K562 (cell line): ENCODE measurements around the gene GALNS.

ENCODE experiments used
- BDP1 ChIP-seq: IDR thresholded peaks from 3 replicates; pipeline ENCODE4 v1.6.1; 2011; ENCODE audit not compliant: insufficient read length, insufficient read depth
- CBX8 ChIP-seq: fragments of 200-600 bp; sonication (generic); IDR thresholded peaks from 2 replicates; pipeline ENCODE4 v1.6.1; 2012; ENCODE audit warnings: borderline replicate concordance, mixed run types, low read depth, mild to moderate bottlenecking, moderate library complexity, mixed read lengths, low read length, control low read depth, inconsistent platforms; ENCODE audit not compliant: poor library complexity, severe bottlenecking; ENCODE audit errors: extremely low read depth
- CEBPG ChIP-seq, 3 experiments: fragments of 200-800 bp in 1 of 3; sonication (Bioruptor generic) in 1 of 3; sonication (generic) in 1 of 3; formaldehyde crosslinking in 1 of 3; IDR thresholded peaks in 2 of 3; conservative IDR thresholded peaks in 1 of 3; 2 replicates each; pipeline versions ENCODE4 v1.6.1 to v1.8.0; 2016 to 2022; ENCODE audit warnings: missing compliant biosample characterization in 2 of 3, missing genetic modification characterization in 2 of 3, mild to moderate bottlenecking in 1 of 3, missing genetic modification reagents in 1 of 3
- CTCF ChIP-seq, 3 experiments: IDR thresholded peaks in 2 of 3; conservative IDR thresholded peaks in 1 of 3; 2 replicates each; pipeline ENCODE4 v1.5.1; 2011 to 2012; ENCODE audit warnings: low read length in 3 of 3, mild to moderate bottlenecking in 3 of 3, control low read depth in 2 of 3, improper control_type of control experiment in 1 of 3, inconsistent platforms in 1 of 3, low read depth in 1 of 3, mixed read lengths in 1 of 3, moderate library complexity in 1 of 3; ENCODE audit not compliant: insufficient read depth in 2 of 3
- GATA2 ChIP-seq: sonication (generic); formaldehyde crosslinking; IDR thresholded peaks from 2 replicates; pipeline ENCODE4 v1.4.0; 2020; ENCODE audit warnings: mild to moderate bottlenecking, missing genetic modification reagents
- MXI1 ChIP-seq: IDR thresholded peaks from 2 replicates; pipeline ENCODE4 v1.6.1; 2011; ENCODE audit warnings: low read depth, mild to moderate bottlenecking, improper control_type of control experiment, low read length
- POLR2A ChIP-seq: fragments of 450-650 bp; conservative IDR thresholded peaks from 2 replicates; pipeline ENCODE4 v1.6.1; 2016
- RNF219 ChIP-seq: fragments of 250-450 bp; sonication (Bioruptor Pico); IDR thresholded peaks from 2 replicates; pipeline ENCODE4 v1.5.0; 2022; ENCODE audit warnings: mild to moderate bottlenecking
- SP1 ChIP-seq: sonication (generic); formaldehyde crosslinking; IDR thresholded peaks from 2 replicates; pipeline ENCODE4 v1.8.1; 2022; ENCODE audit warnings: mild to moderate bottlenecking, missing genetic modification reagents
- ZNF212 ChIP-seq: fragments of 450-650 bp; formaldehyde crosslinking; IDR thresholded peaks from 2 replicates; pipeline ENCODE4 v1.4.0; 2020; ENCODE audit warnings: mild to moderate bottlenecking
- ZSCAN29 ChIP-seq: fragments of 450-650 bp; IDR thresholded peaks from 2 replicates; pipeline ENCODE4 v1.6.1; 2017

GRCh38 chr16:88771294-88771772, 85.4 kb downstream of the GALNS start:
- no peak for TF ChIP-seq SP1
- TF ChIP-seq CBX8 = no peak
- no peak for TF ChIP-seq ZNF212 (CRISPR knock-in tag)
- no peak for TF ChIP-seq MXI1
- TF ChIP-seq CTCF (IDR thresholded peaks at IDR 0.05 in 2 of 3, conservative IDR thresholded peaks at IDR 0.05 in 1 of 3; ENCODE audit: insufficient read depth in 2 of 3, low read depth in 1 of 3, low read length in 3 of 3) = no peak
- no peak for TF ChIP-seq BDP1
- TF ChIP-seq GATA2 (CRISPR knock-in tag) = no peak
- TF ChIP-seq CEBPG (CRISPR knock-in tag; IDR thresholded peaks at IDR 0.05) = no peak
- TF ChIP-seq CEBPG (tag; conservative IDR thresholded peaks at IDR 0.05 in 1 of 2, IDR thresholded peaks at IDR 0.05 in 1 of 2) = no peak
- no peak for TF ChIP-seq ZSCAN29
- no peak; the same call in 1 of the 2 replicates for TF ChIP-seq RNF219 (CRISPR knock-in tag)
- TF ChIP-seq POLR2A = no peak
